ENCODE measurements around the gene FOXRED1. TPM values are rescaled to one million over a fixed set of nuclear protein-coding genes. Genes with fewer than 3 reads are reported as not detected.
"Not testable (repeated sequence)": the region's sequence is repeated elsewhere in the genome, so short reads cannot be mapped to it uniquely, and the experiment has no call there.

FOXRED1 gene
- total RNA-seq, 1 donor from 2014 or later: 16.3 TPM

GRCh38 chr11:126308271-126308671 lies 39.3 kb downstream of the FOXRED1 start:
- peaks cover 19% of the 10 kb centered on the region for H3K4me1 Mint-ChIP-seq (ENCODE audit: low read depth, unreplicated experiment)
- Histone ChIP-seq H3K4me3 (ENCODE audit: insufficient read depth, low read depth, low read length) (no peak overlapping the region), H3K4me1 (ENCODE audit: insufficient read depth, low read length) (peaks cover 9% of the 10 kb centered on the region), H3K79me2 (ENCODE audit: insufficient read depth, low read length) (peaks cover 4% of the 10 kb centered on the region), H3K27ac (ENCODE audit: low read depth, low read length) (no peak overlapping the region), H3K36me3 (ENCODE audit: insufficient read depth, low read length) (no peaks in the 10 kb centered on the region), H3K4me2 (ENCODE audit: low read length) (no peak overlapping the region), H4K20me1 (ENCODE audit: insufficient read depth, low read length) (no peaks in the 10 kb centered on the region), H2AFZ (ENCODE audit: low read depth, low read length) (no peak overlapping the region), H3K9me3 (ENCODE audit: insufficient read depth, low read depth, low read length) (no peaks in the 10 kb centered on the region), H3K9ac (ENCODE audit: low read length) (no peak overlapping the region), H3K27me3 (ENCODE audit: insufficient read depth, low read length) (no peaks in the 10 kb centered on the region)
- H3K9me3 Mint-ChIP-seq (ENCODE audit: unreplicated experiment): no peaks in the 10 kb centered on the region
- no peak overlapping the region for H3K4me3 Mint-ChIP-seq (ENCODE audit: unreplicated experiment)
- H3K36me3 Mint-ChIP-seq (ENCODE audit: low read depth, unreplicated experiment): peaks cover 5% of the 10 kb centered on the region
- no peak overlapping the region for H3K27ac Mint-ChIP-seq (ENCODE audit: unreplicated experiment)
- H3K27me3 Mint-ChIP-seq (ENCODE audit: low read depth, unreplicated experiment): no peaks in the 10 kb centered on the region
- TF ChIP-seq CTCF (IDR thresholded peaks at IDR 0.05; ENCODE audit: insufficient read depth, low read depth, low read length): no peak
- TF ChIP-seq EZH2 (IDR thresholded peaks at IDR 0.05; ENCODE audit: insufficient read depth, low read length): no peak
- no peak for DNase-seq (ENCODE audit: low read depth)
- FAIRE-seq: no peak

- H3K4me1 Mint-ChIP-seq (ENCODE audit: low read depth, unreplicated experiment): peaks cover 19% of the 10 kb centered on the region
- not testable (repeated sequence) for H3K9me3 Mint-ChIP-seq (ENCODE audit: unreplicated experiment)
Observed at GRCh38 chr11:126308771-126309170, 39.8 kb downstream of the FOXRED1 start.

GRCh38 chr11:126310200-126310991 lies 41.4 kb downstream of the FOXRED1 start:
- Histone ChIP-seq H3K79me2 (ENCODE audit: insufficient read depth, low read length) (no peaks in the 10 kb centered on the region), H2AFZ (ENCODE audit: low read depth, low read length) (no peak overlapping the region), H3K4me2 (ENCODE audit: low read length) (no peak overlapping the region), H3K4me3 (ENCODE audit: insufficient read depth, low read depth, low read length) (no peak overlapping the region), H3K9ac (ENCODE audit: low read length) (no peak overlapping the region), H3K4me1 (ENCODE audit: insufficient read depth, low read length) (no peaks in the 10 kb centered on the region), H3K27me3 (ENCODE audit: insufficient read depth, low read length) (no peaks in the 10 kb centered on the region), H3K36me3 (ENCODE audit: insufficient read depth, low read length) (no peaks in the 10 kb centered on the region), H4K20me1 (ENCODE audit: insufficient read depth, low read length) (no peaks in the 10 kb centered on the region), H3K9me3 (ENCODE audit: insufficient read depth, low read depth, low read length) (no peaks in the 10 kb centered on the region), H3K27ac (ENCODE audit: low read depth, low read length) (no peak overlapping the region)
- DNase-seq (ENCODE audit: low read depth) (peak; percentile 38), FAIRE-seq (no peak)
- peaks cover 5% of the 10 kb centered on the region for H3K36me3 Mint-ChIP-seq (ENCODE audit: low read depth, unreplicated experiment)
- H3K9me3 Mint-ChIP-seq (ENCODE audit: unreplicated experiment): no peaks in the 10 kb centered on the region
- H3K27ac Mint-ChIP-seq (ENCODE audit: unreplicated experiment): peak overlapping the region; percentile 34
- TF ChIP-seq EZH2 (IDR thresholded peaks at IDR 0.05; ENCODE audit: insufficient read depth, low read length): no peak
- peak; percentile 91 for TF ChIP-seq CTCF (IDR thresholded peaks at IDR 0.05; ENCODE audit: insufficient read depth, low read depth, low read length)
- H3K4me1 Mint-ChIP-seq (ENCODE audit: low read depth, unreplicated experiment): peaks cover 14% of the 10 kb centered on the region
- no peaks in the 10 kb centered on the region for H3K27me3 Mint-ChIP-seq (ENCODE audit: low read depth, unreplicated experiment)
- H3K4me3 Mint-ChIP-seq (ENCODE audit: unreplicated experiment): no peak overlapping the region

More at GRCh38 chr11:126308771-126309170, 39.8 kb downstream of the FOXRED1 start:
- H3K27me3 Mint-ChIP-seq (ENCODE audit: low read depth, unreplicated experiment); H3K27ac Mint-ChIP-seq (ENCODE audit: unreplicated experiment); H3K9ac ChIP-seq (ENCODE audit: low read length); H3K4me3 Mint-ChIP-seq (ENCODE audit: unreplicated experiment); H3K36me3 Mint-ChIP-seq (ENCODE audit: low read depth, unreplicated experiment); H3K4me3 ChIP-seq (ENCODE audit: insufficient read depth, low read depth, low read length); H3K4me2 ChIP-seq (ENCODE audit: low read length); H2AFZ ChIP-seq (ENCODE audit: low read depth, low read length); H3K79me2 ChIP-seq (ENCODE audit: insufficient read depth, low read length); H4K20me1 ChIP-seq (ENCODE audit: insufficient read depth, low read length); H3K4me1 ChIP-seq (ENCODE audit: insufficient read depth, low read length); H3K27ac ChIP-seq (ENCODE audit: low read depth, low read length); H3K9me3 ChIP-seq (ENCODE audit: insufficient read depth, low read depth, low read length); FAIRE-seq; DNase-seq (ENCODE audit: low read depth); H3K27me3 ChIP-seq (ENCODE audit: insufficient read depth, low read length); H3K36me3 ChIP-seq (ENCODE audit: insufficient read depth, low read length): not testable (repeated sequence)

Measured in astrocyte (in vitro differentiated cells and primary cell).